Activated naive CD8-positive, alpha-beta T cell (primary cell): ENCODE data around the gene MPZ.

Experiments
- H3K27ac Mint-ChIP-seq: one replicate; pipeline ENCODE4 v1.8.0; 2021; ENCODE audit warnings: mixed read lengths
- H3K27me3 Mint-ChIP-seq: one replicate; pipeline ENCODE4 v1.8.0; 2021; ENCODE audit warnings: mixed read lengths
- H3K36me3 Mint-ChIP-seq: one replicate; pipeline ENCODE4 v1.8.0; 2021; ENCODE audit warnings: mixed read lengths
- H3K4me1 Mint-ChIP-seq: one replicate; pipeline ENCODE4 v1.8.0; 2021; ENCODE audit warnings: low read depth, mixed read lengths
- H3K4me3 Mint-ChIP-seq: one replicate; pipeline ENCODE4 v1.8.0; 2021; ENCODE audit warnings: mild to moderate bottlenecking, mixed read lengths
- H3K9me3 Mint-ChIP-seq: one replicate; pipeline ENCODE4 v1.8.0; 2021; ENCODE audit warnings: low read depth, mixed read lengths

Gene MPZ

DNA sequence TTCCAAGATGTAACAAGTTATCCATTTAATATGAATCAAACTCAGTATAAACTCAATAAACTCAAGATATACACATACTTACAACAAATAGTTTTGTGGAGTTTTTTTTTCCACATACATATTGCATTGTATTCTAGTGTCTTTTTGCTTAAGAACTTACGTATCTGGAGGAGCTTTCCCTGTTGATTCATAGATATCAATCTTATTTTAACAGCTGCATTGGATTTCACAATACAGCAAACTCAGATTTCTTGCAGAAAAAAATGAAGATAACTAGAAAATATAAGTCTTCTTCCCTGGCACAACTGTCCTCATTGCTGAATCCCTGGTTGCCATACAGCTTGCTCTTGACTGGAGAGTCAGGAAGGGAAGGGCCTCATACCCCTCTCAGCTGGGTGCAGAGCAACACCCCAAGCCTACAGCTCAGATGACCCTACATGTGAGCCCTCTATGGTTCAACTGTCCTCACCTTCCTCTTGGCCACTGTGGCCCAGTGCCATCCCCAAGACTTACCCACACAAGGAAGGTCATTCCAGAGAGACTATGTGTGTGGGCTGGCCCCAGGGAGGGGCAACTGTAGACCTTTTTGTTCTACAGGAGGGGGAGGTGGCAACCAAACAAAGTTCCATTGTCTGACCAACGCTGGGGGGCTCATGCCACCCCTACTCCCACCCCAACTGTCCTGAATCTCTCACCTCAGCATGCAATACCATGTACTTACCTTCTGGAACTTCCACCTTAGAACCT lies 1.7 kb downstream of the MPZ start:
- Mint-ChIP-seq H3K4me3 (no peak overlapping the region), H3K36me3 (no peaks in the 10 kb centered on the region), H3K9me3 (no peaks in the 10 kb centered on the region), H3K27ac (no peak overlapping the region), H3K27me3 (no peaks in the 10 kb centered on the region), H3K4me1 (peaks cover 42% of the 10 kb centered on the region)

DNA sequence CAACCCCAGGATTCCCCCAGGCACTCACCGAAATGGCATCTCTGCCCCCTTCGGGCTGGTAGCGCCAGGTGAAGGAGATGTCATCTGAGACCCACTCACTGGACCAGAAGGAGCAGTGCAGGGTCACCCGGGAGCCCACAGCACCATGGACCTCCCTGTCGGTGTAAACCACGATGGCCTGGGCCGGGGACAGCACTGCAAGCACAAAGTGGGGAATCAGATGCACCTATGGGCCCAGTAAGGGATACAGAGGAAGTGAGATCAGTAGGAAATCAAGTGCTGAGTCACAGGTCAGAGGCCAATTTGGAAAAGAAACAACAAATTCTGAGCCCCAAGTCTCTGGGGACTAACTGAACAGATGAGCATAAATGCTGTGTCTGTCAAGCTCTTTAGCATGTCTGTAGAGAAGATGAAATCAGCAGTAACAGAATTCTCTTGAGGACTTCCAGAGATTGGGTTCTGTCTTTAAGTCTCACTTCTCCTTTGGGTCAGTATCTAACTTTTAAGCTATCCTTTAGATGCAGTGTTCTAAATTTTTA lies 2.5 kb downstream of the MPZ start:
- no peaks in the 10 kb centered on the region for H3K36me3 Mint-ChIP-seq
- H3K9me3 Mint-ChIP-seq: no peaks in the 10 kb centered on the region
- H3K27ac Mint-ChIP-seq: peak overlapping the region; percentile 17
- peaks cover 43% of the 10 kb centered on the region for H3K4me1 Mint-ChIP-seq
- peak overlapping the region; percentile 30 for H3K4me3 Mint-ChIP-seq
- no peaks in the 10 kb centered on the region for H3K27me3 Mint-ChIP-seq

DNA sequence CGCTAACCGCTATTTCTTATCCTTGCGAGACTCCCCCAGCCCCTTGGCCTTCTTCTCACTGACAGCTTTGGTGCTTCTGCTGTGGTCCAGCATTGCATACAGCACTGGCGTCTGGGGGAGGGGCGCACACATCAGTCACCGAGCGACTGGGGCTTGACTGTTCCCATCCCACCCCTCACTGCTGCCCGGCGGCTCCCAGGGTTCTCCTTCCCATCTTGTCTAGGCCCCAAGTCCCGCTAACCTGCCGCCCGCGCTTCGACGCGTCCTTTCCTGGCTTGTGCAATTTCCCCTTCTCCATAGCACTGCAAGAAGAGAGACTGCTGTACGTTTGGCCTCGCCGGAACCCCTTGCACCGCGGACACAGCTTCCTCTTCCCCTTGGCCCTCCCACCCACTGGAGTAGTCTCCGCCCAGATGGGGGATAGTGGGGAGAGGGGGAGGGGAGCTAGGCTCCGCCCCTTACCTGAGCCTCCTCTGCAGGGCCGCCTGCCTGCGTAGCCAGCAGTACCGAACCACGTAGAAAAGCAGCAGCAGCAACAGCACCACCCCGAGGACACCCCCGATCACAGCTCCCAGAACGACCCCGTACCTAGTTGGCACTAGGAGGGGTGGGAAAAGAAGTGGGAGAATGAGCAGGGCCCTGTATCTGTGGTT lies 3.8 kb downstream of the MPZ start:
- Mint-ChIP-seq H3K27ac (peak overlapping the region; percentile 92), H3K27me3 (no peaks in the 10 kb centered on the region), H3K4me1 (peaks cover 43% of the 10 kb centered on the region), H3K9me3 (no peaks in the 10 kb centered on the region), H3K36me3 (no peaks in the 10 kb centered on the region), H3K4me3 (peak overlapping the region; percentile 98)

DNA sequence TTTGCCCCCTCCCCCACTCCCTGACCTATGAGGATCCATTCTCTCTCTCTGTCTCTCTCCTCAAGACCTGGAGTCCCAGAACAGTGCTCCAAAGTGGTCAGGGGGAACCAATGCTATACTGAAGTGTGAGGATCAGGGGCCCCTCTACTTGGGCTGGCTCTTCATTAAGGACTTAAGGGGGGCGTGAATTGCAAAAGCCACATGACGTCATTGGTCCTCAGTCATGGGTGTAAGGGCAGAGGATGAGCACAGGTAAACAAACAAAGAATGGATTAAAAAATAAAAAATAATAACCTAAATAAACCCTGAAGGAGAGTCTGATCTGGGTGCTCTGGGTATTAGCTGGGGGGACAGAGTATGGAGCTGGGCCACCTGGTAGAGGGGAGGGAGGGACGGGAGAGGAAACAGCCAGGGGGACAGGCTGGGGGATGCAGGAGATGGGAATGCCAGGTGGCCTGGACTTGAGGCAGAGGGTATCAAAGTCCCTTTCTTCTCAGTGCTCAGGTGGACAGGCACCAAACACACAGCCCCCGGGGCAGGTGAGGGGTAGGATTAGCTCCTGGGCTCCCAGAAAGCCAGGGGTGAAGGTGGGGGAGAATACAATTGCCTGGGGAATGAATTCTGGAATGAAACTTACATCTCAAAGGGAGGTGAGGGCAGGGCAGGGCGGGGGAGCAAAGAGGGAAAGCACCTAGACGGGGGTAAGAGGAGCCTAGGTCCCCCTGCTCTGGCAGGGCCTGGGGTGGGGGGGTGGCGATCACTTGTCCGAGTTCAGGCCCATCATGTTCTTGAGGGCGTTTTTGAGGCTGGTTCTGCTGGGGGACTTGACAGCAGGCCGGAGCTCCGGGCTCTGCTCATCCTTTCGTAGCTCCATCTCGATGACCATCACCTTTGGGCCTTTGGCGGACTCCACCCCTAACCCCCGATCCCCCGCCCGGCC lies 4.6 kb downstream of the MPZ start:
- H3K9me3 Mint-ChIP-seq: no peaks in the 10 kb centered on the region
- no peaks in the 10 kb centered on the region for H3K27me3 Mint-ChIP-seq
- peaks cover 43% of the 10 kb centered on the region for H3K4me1 Mint-ChIP-seq
- peak overlapping the region; percentile 64 for H3K27ac Mint-ChIP-seq
- no peaks in the 10 kb centered on the region for H3K36me3 Mint-ChIP-seq
- H3K4me3 Mint-ChIP-seq: peak overlapping the region; percentile 98

DNA sequence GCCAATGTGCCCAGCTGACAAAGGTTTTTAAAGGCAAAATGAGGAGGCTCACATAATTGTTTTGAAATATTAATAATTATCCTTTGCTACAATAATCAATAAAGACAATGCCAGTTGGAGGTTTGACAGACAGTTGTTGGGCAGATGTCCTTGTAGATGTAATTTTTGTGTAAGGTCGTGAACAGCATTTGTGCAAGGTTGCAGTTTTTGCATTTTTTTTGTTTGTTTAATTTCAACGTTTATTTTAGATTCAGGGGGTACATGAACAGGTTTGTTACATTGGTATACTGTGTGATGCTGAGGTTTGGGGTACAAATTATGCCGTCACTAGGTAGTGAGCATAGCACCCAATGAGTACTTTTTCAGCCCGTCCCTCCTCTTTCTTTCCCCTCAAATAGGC lies 9.3 kb downstream of the MPZ start:
- no peak overlapping the region for H3K4me3 Mint-ChIP-seq
- peaks cover 25% of the 10 kb centered on the region for H3K4me1 Mint-ChIP-seq
- H3K27ac Mint-ChIP-seq: no peak overlapping the region
- H3K9me3 Mint-ChIP-seq: no peaks in the 10 kb centered on the region
- no peaks in the 10 kb centered on the region for H3K27me3 Mint-ChIP-seq
- no peaks in the 10 kb centered on the region for H3K36me3 Mint-ChIP-seq

DNA sequence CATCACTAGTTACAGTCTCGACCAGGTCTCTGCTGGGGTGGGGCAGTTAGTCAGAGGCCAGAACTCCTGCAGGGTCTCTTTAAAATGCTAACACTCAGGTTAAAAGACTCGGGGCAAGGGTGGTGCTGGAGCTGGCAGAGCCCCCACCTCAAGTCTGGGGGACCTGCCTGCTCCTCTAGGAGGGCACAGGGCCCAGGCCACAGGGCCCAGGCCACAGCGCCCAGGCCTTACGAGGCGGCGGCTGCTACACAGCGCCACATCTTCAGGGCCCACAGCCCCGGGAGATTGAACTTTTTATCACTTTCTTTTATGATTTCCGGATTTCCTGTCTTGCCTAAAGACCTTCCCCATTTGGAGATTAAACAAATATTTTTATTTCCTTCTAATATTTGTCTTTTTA lies 10.4 kb downstream of the MPZ start:
- H3K27ac Mint-ChIP-seq: peak overlapping the region; percentile 16
- no peaks in the 10 kb centered on the region for H3K36me3 Mint-ChIP-seq
- no peak overlapping the region for H3K4me3 Mint-ChIP-seq
- H3K9me3 Mint-ChIP-seq: no peaks in the 10 kb centered on the region
- peaks cover 14% of the 10 kb centered on the region for H3K4me1 Mint-ChIP-seq
- H3K27me3 Mint-ChIP-seq: no peaks in the 10 kb centered on the region

DNA sequence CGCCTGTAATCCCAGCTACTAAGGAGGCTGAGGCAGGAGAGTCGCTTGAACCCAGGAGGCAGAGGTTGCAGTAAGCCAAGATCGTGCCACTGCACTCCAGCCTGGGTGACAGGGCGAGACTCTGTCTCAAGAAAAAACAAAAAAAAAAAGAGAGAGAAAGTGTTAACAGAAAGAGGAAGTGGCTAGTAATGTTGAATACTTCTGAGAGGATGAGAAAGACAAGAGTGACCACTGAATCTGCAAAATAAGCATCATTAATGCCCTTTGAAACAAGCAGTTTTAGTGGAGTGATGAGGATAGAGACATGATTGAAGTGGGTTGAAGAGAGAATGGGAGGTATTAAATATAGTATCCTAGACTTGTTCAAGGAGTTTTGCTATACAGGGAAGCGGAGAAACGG lies 11.7 kb downstream of the MPZ start:
- H3K27me3 Mint-ChIP-seq: no peaks in the 10 kb centered on the region
- no peaks in the 10 kb centered on the region for H3K9me3 Mint-ChIP-seq
- H3K4me1 Mint-ChIP-seq: peaks cover 2% of the 10 kb centered on the region
- H3K4me3 Mint-ChIP-seq: no peak overlapping the region
- H3K27ac Mint-ChIP-seq: no peak overlapping the region
- no peaks in the 10 kb centered on the region for H3K36me3 Mint-ChIP-seq

DNA sequence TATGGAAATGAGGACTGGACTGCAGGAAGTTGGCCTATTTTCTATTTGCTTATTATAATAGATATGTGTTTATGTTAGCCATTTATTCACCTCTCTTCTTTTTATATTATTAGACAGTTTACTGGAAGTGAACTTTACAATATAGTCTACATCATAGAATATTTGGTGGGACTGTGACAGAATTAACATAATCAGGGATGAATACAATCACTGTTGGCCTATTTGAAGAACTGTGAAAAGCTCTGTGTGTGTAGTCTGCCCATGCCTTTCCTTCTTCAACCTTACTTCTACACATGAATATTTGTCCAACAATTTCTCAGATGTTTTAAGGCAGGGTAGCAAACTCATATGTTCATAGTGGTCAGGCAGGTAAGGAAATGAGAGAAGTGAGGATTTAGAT lies 12.4 kb downstream of the MPZ start:
- no peaks in the 10 kb centered on the region for H3K4me1 Mint-ChIP-seq
- H3K27ac Mint-ChIP-seq: no peak overlapping the region
- no peaks in the 10 kb centered on the region for H3K27me3 Mint-ChIP-seq
- H3K36me3 Mint-ChIP-seq: no peaks in the 10 kb centered on the region
- H3K4me3 Mint-ChIP-seq: no peak overlapping the region
- no peaks in the 10 kb centered on the region for H3K9me3 Mint-ChIP-seq

DNA sequence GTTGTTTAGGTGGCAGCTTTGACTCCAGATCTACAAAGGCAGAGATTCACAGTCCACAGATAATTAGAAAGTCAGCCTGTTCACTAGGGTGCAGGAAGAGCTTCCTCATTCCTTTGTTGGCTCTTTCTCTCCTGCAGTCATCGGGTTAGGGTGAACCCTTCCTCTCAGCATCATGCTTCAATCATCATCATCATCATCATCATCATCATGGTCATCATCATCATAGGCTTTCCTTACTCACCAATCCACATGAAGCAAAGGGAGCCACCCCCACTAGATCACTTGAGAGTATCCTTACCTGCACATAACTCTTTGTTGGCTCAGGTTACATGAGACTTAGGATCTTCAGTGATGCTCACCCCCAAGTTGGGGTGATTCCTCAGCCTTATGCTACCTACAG lies 19.0 kb downstream of the MPZ start:
- Mint-ChIP-seq H3K36me3 (no peaks in the 10 kb centered on the region), H3K27me3 (no peaks in the 10 kb centered on the region), H3K4me1 (no peaks in the 10 kb centered on the region), H3K27ac (no peak overlapping the region), H3K9me3 (no peaks in the 10 kb centered on the region), H3K4me3 (no peak overlapping the region)

DNA sequence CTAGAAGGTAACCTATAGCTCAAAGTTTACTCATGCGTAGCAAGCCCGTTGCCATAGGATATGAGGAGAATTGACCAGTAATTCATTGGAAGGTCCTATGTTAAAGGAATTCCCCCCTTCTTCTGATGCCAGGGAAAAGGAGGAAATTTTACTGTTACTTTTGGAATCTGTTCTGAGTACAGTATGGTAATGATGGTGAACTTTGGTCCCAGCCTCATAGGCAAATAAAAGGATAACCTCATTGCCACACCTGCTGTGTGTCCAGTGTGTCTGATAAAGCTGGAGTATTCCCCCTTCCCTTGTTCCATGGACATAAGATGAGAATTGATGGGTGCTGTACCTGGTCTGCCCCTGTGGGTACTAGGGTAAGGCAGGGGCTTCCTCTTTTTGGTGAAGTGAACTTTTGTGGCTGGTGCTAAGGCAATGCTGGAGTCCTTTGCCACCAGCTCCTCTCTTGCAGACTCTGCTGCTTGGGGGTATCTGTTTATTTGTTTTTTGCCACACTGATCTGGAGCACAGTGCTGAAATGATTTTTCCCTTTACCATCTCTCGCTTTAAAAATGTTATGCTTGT lies 22.2 kb downstream of the MPZ start:
- no peaks in the 10 kb centered on the region for H3K27me3 Mint-ChIP-seq
- H3K4me3 Mint-ChIP-seq: no peak overlapping the region
- no peaks in the 10 kb centered on the region for H3K4me1 Mint-ChIP-seq
- no peaks in the 10 kb centered on the region for H3K36me3 Mint-ChIP-seq
- H3K27ac Mint-ChIP-seq: no peak overlapping the region
- no peaks in the 10 kb centered on the region for H3K9me3 Mint-ChIP-seq

DNA sequence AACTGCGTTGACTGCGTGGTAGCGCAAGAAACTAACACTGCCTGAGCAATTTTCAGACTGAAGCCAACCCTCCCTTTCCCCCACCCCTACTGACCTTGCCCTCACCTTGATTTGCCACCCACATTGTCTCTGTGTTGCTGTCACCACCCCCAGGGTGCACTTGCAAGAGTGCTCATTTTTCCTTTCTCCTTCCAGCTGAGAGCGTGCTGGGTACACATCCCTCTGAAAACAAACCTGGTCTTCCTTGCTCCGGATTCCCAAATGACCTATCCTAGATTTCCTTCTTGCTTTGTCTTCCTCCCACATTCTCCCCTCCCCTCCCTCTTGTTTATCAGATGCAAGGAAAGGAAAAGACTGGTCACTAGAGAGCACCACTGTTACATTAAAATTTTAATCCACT lies 24.2 kb downstream of the MPZ start:
- H3K27me3 Mint-ChIP-seq: no peaks in the 10 kb centered on the region
- no peaks in the 10 kb centered on the region for H3K4me1 Mint-ChIP-seq
- no peak overlapping the region for H3K27ac Mint-ChIP-seq
- no peaks in the 10 kb centered on the region for H3K9me3 Mint-ChIP-seq
- H3K4me3 Mint-ChIP-seq: no peak overlapping the region
- no peaks in the 10 kb centered on the region for H3K36me3 Mint-ChIP-seq

DNA sequence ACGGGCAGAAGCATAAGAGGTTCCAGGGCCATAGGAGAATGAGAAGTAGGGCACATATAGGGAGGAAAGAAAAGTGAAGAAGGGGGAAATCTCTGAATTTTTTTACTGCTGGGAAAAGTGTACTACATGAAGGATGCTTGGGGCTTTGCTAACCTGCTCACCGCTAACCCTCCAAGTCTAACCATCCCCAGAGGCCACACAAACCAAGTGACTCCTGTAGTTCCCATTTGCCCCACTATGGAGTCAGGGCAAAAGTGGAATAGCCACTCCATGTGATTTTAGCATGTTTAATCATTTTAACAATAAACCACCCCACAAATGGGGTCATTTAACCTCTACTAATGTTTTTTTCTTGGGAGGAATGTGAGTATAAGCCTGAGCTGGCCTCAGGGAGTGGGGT lies 24.7 kb downstream of the MPZ start:
- Mint-ChIP-seq H3K9me3 (no peaks in the 10 kb centered on the region), H3K27me3 (no peaks in the 10 kb centered on the region), H3K4me1 (no peaks in the 10 kb centered on the region), H3K4me3 (no peak overlapping the region), H3K27ac (no peak overlapping the region), H3K36me3 (no peaks in the 10 kb centered on the region)

DNA sequence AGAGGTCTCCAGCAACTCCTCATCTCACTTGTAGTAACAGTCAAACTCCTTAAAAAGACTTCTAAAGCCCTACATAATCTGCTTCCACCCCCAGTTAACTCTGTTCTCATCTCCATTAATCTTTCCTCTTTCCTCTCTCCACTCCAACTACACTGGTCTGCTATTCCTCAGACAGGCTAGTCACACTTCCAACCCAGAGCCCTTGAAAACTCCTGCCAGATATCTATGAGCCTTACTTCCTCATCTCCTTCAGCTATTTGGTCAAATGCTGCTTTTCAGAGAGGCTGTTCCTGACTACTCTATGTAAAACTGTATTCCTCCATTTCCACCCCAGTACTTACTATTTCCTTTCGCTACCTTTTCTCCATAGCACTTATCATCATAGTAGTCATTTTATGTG lies 26.8 kb downstream of the MPZ start:
- no peaks in the 10 kb centered on the region for H3K9me3 Mint-ChIP-seq
- H3K4me1 Mint-ChIP-seq: no peaks in the 10 kb centered on the region
- no peak overlapping the region for H3K27ac Mint-ChIP-seq
- H3K27me3 Mint-ChIP-seq: no peaks in the 10 kb centered on the region
- H3K36me3 Mint-ChIP-seq: peaks cover 6% of the 10 kb centered on the region
- H3K4me3 Mint-ChIP-seq: no peak overlapping the region

DNA sequence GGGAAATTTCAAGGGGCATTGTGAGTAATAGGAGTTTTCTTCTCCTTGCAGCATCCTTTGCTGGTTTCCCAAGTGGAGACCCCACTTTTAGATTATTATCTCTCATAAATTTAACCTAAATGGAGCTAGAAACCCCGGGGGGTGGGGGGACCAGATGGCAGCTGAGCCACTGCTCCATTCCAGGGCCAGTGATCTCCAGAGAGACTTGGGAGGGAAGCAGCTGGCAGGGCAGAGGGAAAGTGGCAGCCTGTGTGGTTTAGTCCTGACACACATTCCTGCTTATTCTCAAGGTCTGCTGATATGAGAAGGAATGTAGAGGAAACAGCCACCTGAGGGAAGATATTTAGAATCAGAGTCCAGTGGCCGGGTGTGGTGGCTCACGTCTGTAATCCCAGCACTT lies 34.9 kb downstream of the MPZ start:
- no peak overlapping the region for H3K27ac Mint-ChIP-seq
- no peaks in the 10 kb centered on the region for H3K4me1 Mint-ChIP-seq
- peaks cover 5% of the 10 kb centered on the region for H3K36me3 Mint-ChIP-seq
- no peaks in the 10 kb centered on the region for H3K9me3 Mint-ChIP-seq
- peaks cover 7% of the 10 kb centered on the region for H3K27me3 Mint-ChIP-seq
- no peak overlapping the region for H3K4me3 Mint-ChIP-seq

DNA sequence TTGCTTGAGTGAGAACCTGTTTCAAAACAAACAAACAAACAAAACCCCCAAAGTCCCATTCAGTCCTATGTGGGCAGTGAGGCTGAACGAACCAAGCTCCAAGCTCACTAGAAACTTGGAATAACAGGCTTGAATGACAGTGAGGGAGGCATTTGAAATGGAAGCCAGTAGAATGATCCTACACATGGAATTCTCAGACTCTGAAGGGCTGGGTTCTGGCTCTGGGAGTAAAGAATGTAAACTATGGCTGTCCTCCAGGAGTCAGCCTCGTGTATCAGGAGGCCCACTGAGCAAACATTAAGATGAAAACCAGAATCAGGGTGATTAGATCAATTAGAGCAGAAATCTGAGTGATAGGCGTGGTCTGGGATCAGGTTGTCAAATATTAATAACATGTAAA lies 36.4 kb downstream of the MPZ start:
- H3K4me3 Mint-ChIP-seq: no peak overlapping the region

More for the DNA sequence above, 36.4 kb downstream of the MPZ start:
- Mint-ChIP-seq H3K27me3 (peaks cover 7% of the 10 kb centered on the region), H3K4me1 (no peaks in the 10 kb centered on the region), H3K27ac (no peak overlapping the region), H3K36me3 (no peaks in the 10 kb centered on the region), H3K9me3 (no peaks in the 10 kb centered on the region)
